IMR-90 (cell line): Measurements from ENCODE around the gene HPSE2. TPM values are rescaled to one million over a fixed set of nuclear protein-coding genes. Genes with fewer than 3 reads are reported as not detected.

Experiments
- ATAC-seq: fragments of 200-7000 bp; cut with Tn5 transposase; 2 replicates; pipeline ENCODE4 v1.9.1; 2020; ENCODE audit warnings: low read depth, mild to moderate bottlenecking, moderate library complexity
- BruUV-seq: library from RNA; stranded (reverse); fragments of 400-500 nt; replicated peaks from 2 replicates; lab custom pipeline; 2021; lab: Mats Ljungman, UMichigan
- CTCF ChIA-PET: fragments of 300-600 bp; formaldehyde crosslinking; extraction: SDS; loops from one replicate; lab custom pipeline; 2021; ENCODE audit warnings: antibody characterized with exemption; lab: Yijun Ruan, JAX
- POLR2A ChIA-PET: fragments of 300-600 bp; sonication (Branson Sonifier 250); formaldehyde crosslinking; loops from one replicate; lab custom pipeline; 2022; ENCODE audit warnings: antibody characterized with exemption; ENCODE audit not compliant: unreplicated experiment; lab: Charles Lee
- DNase-seq: peaks from one replicate; pipeline ENCODE4 v3.0.0; 2013
- H2AFZ ChIP-seq: replicated peaks from 2 replicates; pipeline ENCODE3; 2013; ENCODE audit warnings: low read length, mild to moderate bottlenecking; ENCODE audit not compliant: poor library complexity
- H2AK5ac ChIP-seq: 2 replicates; pipeline ENCODE4 v1.6.1; 2013; ENCODE audit warnings: low read depth, low read length, inconsistent platforms
- H2AK9ac ChIP-seq: replicated peaks from 2 replicates; pipeline ENCODE3; 2013; ENCODE audit warnings: mild to moderate bottlenecking, low read depth, low read length, moderate library complexity; ENCODE audit not compliant: poor library complexity
- H2BK120ac ChIP-seq: 2 replicates; pipeline ENCODE4 v1.6.1; 2013; ENCODE audit warnings: low read depth, low read length, inconsistent platforms
- H2BK15ac ChIP-seq: 3 replicates; pipeline ENCODE4 v1.6.1; 2013; ENCODE audit warnings: low read depth, low read length, inconsistent platforms
- H2BK20ac ChIP-seq: 2 replicates; pipeline ENCODE4 v1.6.1; 2013; ENCODE audit warnings: low read depth, mild to moderate bottlenecking, inconsistent platforms, low read length, moderate library complexity
- H2BK5ac ChIP-seq: 2 replicates; pipeline ENCODE4 v1.6.1; 2013; ENCODE audit warnings: mild to moderate bottlenecking, low read depth, low read length, inconsistent platforms; ENCODE audit not compliant: poor library complexity, severe bottlenecking
- H3K14ac ChIP-seq: replicated peaks from 2 replicates; pipeline ENCODE4 v1.6.1; 2013; ENCODE audit warnings: low read depth, low read length, inconsistent platforms
- H3K18ac ChIP-seq: 2 replicates; pipeline ENCODE4 v1.6.1; 2013; ENCODE audit warnings: low read depth, low read length, control low read depth
- H3K23ac ChIP-seq: 2 replicates; pipeline ENCODE4 v1.6.1; 2013; ENCODE audit warnings: low read depth, low read length, inconsistent platforms
- H3K27ac ChIP-seq: 2 replicates; pipeline ENCODE4 v1.5.1; 2013; ENCODE audit warnings: mild to moderate bottlenecking, control low read depth, low read length; ENCODE audit not compliant: insufficient read depth
- H3K27me3 ChIP-seq: 2 replicates; pipeline ENCODE4 v1.6.1; 2013; ENCODE audit warnings: low read length; ENCODE audit not compliant: control insufficient read depth, insufficient read depth
- H3K36me3 ChIP-seq: 2 replicates; pipeline ENCODE4 v1.6.1; 2013; ENCODE audit warnings: low read length, mixed read lengths; ENCODE audit not compliant: control insufficient read depth, insufficient read depth
- H3K4ac ChIP-seq: 2 replicates; pipeline ENCODE4 v1.6.1; 2013; ENCODE audit warnings: low read depth, low read length, inconsistent platforms
- H3K4me1 ChIP-seq: 2 replicates; pipeline ENCODE4 v1.6.1; 2013; ENCODE audit warnings: low read length, mixed read lengths; ENCODE audit not compliant: control insufficient read depth, insufficient read depth
- H3K4me2 ChIP-seq: 2 replicates; pipeline ENCODE4 v1.6.1; 2013; ENCODE audit warnings: low read depth, mild to moderate bottlenecking, control low read depth, low read length, moderate library complexity
- H3K4me3 ChIP-seq: 2 replicates; pipeline ENCODE4 v1.5.1; 2013; ENCODE audit warnings: low read depth, mild to moderate bottlenecking, control low read depth, low read length, moderate library complexity; ENCODE audit not compliant: insufficient read depth
- H3K56ac ChIP-seq: 2 replicates; pipeline ENCODE4 v1.6.1; 2013; ENCODE audit warnings: low read length, inconsistent platforms; ENCODE audit not compliant: insufficient read depth; ENCODE audit errors: extremely low read depth
- H3K79me1 ChIP-seq, 2 experiments: 2 replicates each; pipeline ENCODE4 v1.6.1; 2013; ENCODE audit warnings: low read length in 2 of 2, inconsistent platforms in 1 of 2, low read depth in 1 of 2
- H3K9ac ChIP-seq: 2 replicates; pipeline ENCODE4 v1.6.1; 2013; ENCODE audit warnings: low read depth, low read length, control low read depth
- H3K9me1 ChIP-seq: 2 replicates; pipeline ENCODE4 v1.6.1; 2013; ENCODE audit warnings: low read length, inconsistent platforms; ENCODE audit not compliant: insufficient read depth
- H3K9me3 ChIP-seq: 2 replicates; pipeline ENCODE4 v1.6.1; 2013; ENCODE audit warnings: low read length; ENCODE audit not compliant: control insufficient read depth, insufficient read depth
- H4K20me1 ChIP-seq: 2 replicates; pipeline ENCODE4 v1.6.1; 2013; ENCODE audit warnings: low read length, inconsistent platforms; ENCODE audit not compliant: insufficient read depth
- H4K5ac ChIP-seq: 2 replicates; pipeline ENCODE4 v1.6.1; 2013; ENCODE audit warnings: mild to moderate bottlenecking, low read depth, low read length, control low read depth
- H4K8ac ChIP-seq, 2 experiments: 2 replicates each; pipeline ENCODE4 v1.6.1; 2013; ENCODE audit warnings: low read depth in 2 of 2, low read length in 2 of 2, control low read depth in 1 of 2, inconsistent platforms in 1 of 2
- H4K91ac ChIP-seq: 2 replicates; pipeline ENCODE4 v1.6.1; 2013; ENCODE audit warnings: low read depth, low read length, inconsistent platforms; ENCODE audit not compliant: insufficient read depth
- BHLHE40 ChIP-seq: fragments of 150-350 bp; IDR thresholded peaks from 2 replicates; pipeline ENCODE4 v1.6.1; 2016; ENCODE audit warnings: mild to moderate bottlenecking, low read depth, low read length
- CEBPB ChIP-seq: IDR thresholded peaks from 2 replicates; pipeline ENCODE4 v1.6.1; 2012; ENCODE audit warnings: low read depth, low read length, improper control_type of control experiment
- CHD1 ChIP-seq: IDR thresholded peaks from 2 replicates; pipeline ENCODE4 v1.6.1; 2012; ENCODE audit warnings: low read depth, low read length, improper control_type of control experiment
- CTCF ChIP-seq: conservative IDR thresholded peaks from 2 replicates; pipeline ENCODE4 v1.5.1; 2012; ENCODE audit warnings: mild to moderate bottlenecking, low read depth, low read length, improper control_type of control experiment
- ELK1 ChIP-seq: fragments of 150-350 bp; IDR thresholded peaks from 2 replicates; pipeline ENCODE4 v1.6.1; 2016; ENCODE audit warnings: low read depth, mild to moderate bottlenecking, low read length, moderate library complexity, borderline replicate concordance
- FOS ChIP-seq: fragments of 150-350 bp; IDR thresholded peaks from 2 replicates; pipeline ENCODE4 v1.6.1; 2016; ENCODE audit warnings: low read depth, low read length
- MAFK ChIP-seq: IDR thresholded peaks from 2 replicates; pipeline ENCODE4 v1.6.1; 2012; ENCODE audit warnings: low read depth, low read length, improper control_type of control experiment
- MAZ ChIP-seq: IDR thresholded peaks from 2 replicates; pipeline ENCODE4 v1.6.1; 2012; ENCODE audit warnings: low read depth, mild to moderate bottlenecking, low read length, improper control_type of control experiment, moderate library complexity, borderline replicate concordance
- MXI1 ChIP-seq: IDR thresholded peaks from 2 replicates; pipeline ENCODE4 v1.6.1; 2012; ENCODE audit warnings: low read depth, mild to moderate bottlenecking, low read length, moderate library complexity, borderline replicate concordance
- NFE2L2 ChIP-seq: fragments of 150-350 bp; IDR thresholded peaks from 2 replicates; pipeline ENCODE4 v1.6.1; 2016; ENCODE audit warnings: low read depth, mild to moderate bottlenecking, low read length
- POLR2A ChIP-seq: IDR thresholded peaks from 2 replicates; pipeline ENCODE4 v1.6.1; 2012; ENCODE audit warnings: mild to moderate bottlenecking, low read depth, low read length
- RAD21 ChIP-seq: IDR thresholded peaks from 2 replicates; pipeline ENCODE4 v1.6.1; 2012; ENCODE audit warnings: low read length, improper control_type of control experiment
- RCOR1 ChIP-seq: IDR thresholded peaks from 2 replicates; pipeline ENCODE4 v1.6.1; 2012; ENCODE audit warnings: mild to moderate bottlenecking, low read length, improper control_type of control experiment; ENCODE audit not compliant: insufficient replicate concordance
- SMC3 ChIP-seq: fragments of 150-350 bp; IDR thresholded peaks from 2 replicates; pipeline ENCODE4 v1.6.1; 2016; ENCODE audit warnings: low read depth, mild to moderate bottlenecking, antibody characterized with exemption, low read length, moderate library complexity
- USF2 ChIP-seq: fragments of 150-350 bp; IDR thresholded peaks from 2 replicates; pipeline ENCODE4 v1.6.1; 2017; ENCODE audit warnings: mild to moderate bottlenecking, antibody characterized with exemption, low read length, low read depth
- WGBS, 2 experiments: methylation state at CpG; one replicate each; pipeline versions ENCODE4 v1.1.5 to v1.1.7; 2013; ENCODE audit warnings: missing lambda C conversion rate in 2 of 2; ENCODE audit not compliant: insufficient read length in 1 of 2; ENCODE audit errors: extremely low coverage in 2 of 2; 5-methylcytosine and 5-hydroxymethylcytosine counted together
- dilution Hi-C: fragments of 300-500 bp; cut with HindIII; formaldehyde crosslinking; loops from one replicate; pipeline ENCODE4 v1.14.3; 2018; ENCODE audit warnings: low sequenced_read_pairs; ENCODE audit not compliant: unreplicated experiment
- in situ Hi-C: fragments of 300-500 bp; cut with MboI; formaldehyde crosslinking; loops from 3 replicates; pipeline ENCODE4 v1.14.3; 2019; ENCODE audit warnings: low sequenced_read_pairs, inconsistent platforms, mixed read lengths
- intact Hi-C: fragments of 100-400 bp; cut with micrococcal nuclease; formaldehyde crosslinking; loops from 2 replicates; pipeline ENCODE4 v1.10.0; 2022
- polyA plus RNA-seq, 3 experiments: library from polyadenylated mRNA; depleted of rRNA; stranded (reverse); fragments of >200 nt; gene quantifications; 2 replicates each; pipeline ENCODE4 v1.2.3, GENCODE V29; 2012; ENCODE audit warnings: low replicate concordance in 1 of 3
- total RNA-seq: library from RNA; depleted of rRNA; stranded (reverse); fragments of >200 nt; gene quantifications from 2 replicates; pipeline ENCODE4 v1.2.3, GENCODE V29; 2012

Gene HPSE2
- total and polyA plus RNA-seq, 2 of the 4 experiments (the other 2 are of a cell fraction) = not detected

- no peaks in the 10 kb centered on the region for H3K9me1 ChIP-seq
- no peak overlapping the region for H3K9ac ChIP-seq
- no peak overlapping the region for H3K4me3 ChIP-seq
- no peak overlapping the region for H2AK5ac ChIP-seq
- no peaks in the 10 kb centered on the region for H4K20me1 ChIP-seq
- in situ Hi-C loops = no loop called here
- no peak overlapping the region for H2BK5ac ChIP-seq
- no peaks in the 10 kb centered on the region for H3K36me3 ChIP-seq
- H3K14ac ChIP-seq = no peak overlapping the region
- TF ChIP-seq RAD21 = no peak
- TF ChIP-seq ELK1 = no peak
- TF ChIP-seq FOS = no peak
- TF ChIP-seq RCOR1 = no peak
- no peak for TF ChIP-seq POLR2A
- TF ChIP-seq USF2 = no peak
- TF ChIP-seq MAZ = no peak
- no peak for TF ChIP-seq NFE2L2
- TF ChIP-seq MAFK = no peak
- TF ChIP-seq BHLHE40 = no peak
- TF ChIP-seq CEBPB = no peak
- TF ChIP-seq CTCF = no peak
- TF ChIP-seq CHD1 = no peak
- no peak for TF ChIP-seq SMC3
- no peak for TF ChIP-seq MXI1
- no peaks in the 10 kb centered on the region for H3K27me3 ChIP-seq
- ChIA-PET POLR2A (no interaction called here), CTCF (no interaction called here)
- no peaks in the 10 kb centered on the region for H3K4me1 ChIP-seq
- H2BK15ac ChIP-seq = no peak overlapping the region
- H2BK120ac ChIP-seq = no peak overlapping the region
- no peak overlapping the region for H3K4me2 ChIP-seq
- H3K9me3 ChIP-seq = no peaks in the 10 kb centered on the region
- H2AFZ ChIP-seq = no peak overlapping the region
- 80% methylated on average over 1 of the region's 5 CpGs; no CpG with 5 or more reads in 1 of the 2 experiments for WGBS, 2 experiments
- no peak overlapping the region for H2BK20ac ChIP-seq
- ATAC-seq = no peak
- no TSS peak for BruUV-seq
- H4K5ac ChIP-seq = no peak overlapping the region
- no peak overlapping the region for H2AK9ac ChIP-seq
- H3K79me1 ChIP-seq = no peaks in the 10 kb centered on the region
- no peak overlapping the region for H3K4ac ChIP-seq
- intact Hi-C loops = no loop called here
- no peak overlapping the region for H4K91ac ChIP-seq
- H3K23ac ChIP-seq = no peak overlapping the region
- H3K27ac ChIP-seq = no peak overlapping the region
- no peak overlapping the region for H3K18ac ChIP-seq
- no peak overlapping the region for H4K8ac ChIP-seq
- DNase-seq = no peak
- H3K56ac ChIP-seq = no peak overlapping the region
- dilution Hi-C loops = no loop called here
Observed at GRCh38 chr10:98638920-98639319, 596.7 kb downstream of the HPSE2 start.
